Stimulated activated CD4-positive, alpha-beta T cell treated with anti-CD3 and anti-CD28 coated beads, TNF-alpha, amount 100 ng/mL, for 1 hour (primary cell): ENCODE results near the gene CIB2.

ENCODE experiments used
- DNase-seq, 3 donors: peaks; one replicate each; pipeline ENCODE4 v3.0.0-alpha.2; 2020; ENCODE audit warnings: low read depth in 3 of 3, low spot score in 1 of 3

Gene CIB2

DNA sequence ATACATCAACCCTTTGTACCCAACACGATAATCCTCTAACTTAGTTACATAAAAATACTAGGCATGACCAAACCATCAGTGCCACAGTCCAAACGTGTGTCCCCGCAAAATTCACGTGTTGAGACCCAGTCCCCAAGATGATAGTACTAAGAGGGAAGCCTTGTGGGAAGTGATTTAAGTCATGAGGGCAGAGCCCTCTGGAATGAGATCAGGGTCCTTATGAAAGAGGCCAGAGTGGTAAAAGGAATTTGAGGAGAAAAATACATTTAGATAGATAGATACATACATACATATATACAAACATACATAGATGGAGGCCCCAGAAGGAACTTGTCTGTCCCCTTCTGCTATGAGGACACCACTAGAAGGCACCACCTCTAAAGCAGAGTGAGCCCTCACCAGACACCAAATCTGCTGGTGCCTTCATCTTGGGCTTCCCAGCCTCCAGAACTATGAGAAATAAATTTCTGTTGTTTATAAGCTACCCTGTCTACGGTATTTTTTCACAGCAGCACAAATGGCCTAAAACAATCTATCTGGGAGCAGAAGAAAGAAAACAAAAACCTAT, 61.7 kb downstream of the CIB2 start:
- DNase-seq = no peak

DNA sequence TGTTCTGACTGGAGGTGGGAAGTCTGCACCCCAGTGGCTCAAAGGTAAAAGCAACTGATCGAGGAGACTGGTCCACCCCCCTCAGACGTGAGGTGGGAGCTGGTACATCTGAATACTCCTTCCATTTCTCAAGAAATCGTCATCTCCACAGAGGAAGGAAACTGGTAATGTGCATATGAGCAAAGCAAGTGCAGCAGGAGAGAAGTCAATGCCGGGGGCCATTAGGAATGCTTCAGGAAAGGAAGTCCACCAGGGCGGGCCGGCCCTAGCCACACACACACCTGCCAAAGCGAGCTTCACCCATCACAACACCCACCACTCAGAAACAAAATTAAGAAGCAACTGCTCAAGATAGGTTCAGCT, 62.2 kb downstream of the CIB2 start:
- no peak for DNase-seq

DNA sequence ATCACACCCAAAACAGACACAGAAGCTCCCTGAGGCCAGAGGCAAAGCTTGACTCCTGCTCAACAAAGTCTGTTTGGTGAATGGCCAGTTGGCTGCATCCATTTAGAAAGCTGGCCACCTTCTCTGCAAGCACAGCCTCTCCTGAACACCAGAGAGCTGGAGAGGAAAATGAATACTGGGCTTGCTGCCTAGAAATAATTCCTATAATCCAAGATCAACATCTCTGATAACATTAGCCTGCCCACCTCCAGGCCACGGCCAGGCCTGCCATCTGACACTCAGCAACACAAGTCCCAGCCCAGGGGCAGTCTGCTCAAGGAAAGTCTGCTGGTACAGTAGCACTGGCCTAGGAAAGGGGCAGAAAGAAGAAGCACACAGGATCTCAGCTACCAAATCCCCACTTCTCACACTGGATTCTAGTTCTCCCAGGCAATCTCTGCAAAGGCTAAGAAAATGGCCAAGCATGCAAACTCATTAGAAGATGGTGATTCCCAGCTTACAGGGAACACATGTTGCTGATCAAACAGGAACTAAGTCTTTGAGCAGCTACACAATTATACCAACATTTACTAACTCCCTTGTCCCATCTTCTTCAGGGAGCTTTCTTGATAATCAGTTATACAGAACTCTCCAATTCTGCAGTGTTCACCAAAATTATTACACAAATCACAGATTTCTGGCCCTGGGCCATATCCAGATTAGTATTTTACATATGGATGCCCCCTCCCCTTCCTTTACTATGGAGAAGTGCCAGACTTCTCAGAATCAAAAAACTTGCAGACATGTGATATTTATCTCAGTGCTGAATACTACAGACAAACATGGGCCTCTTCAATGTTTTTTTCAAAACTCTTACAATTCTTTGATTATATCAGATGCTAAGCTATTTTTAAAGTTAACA, 63.7 kb downstream of the CIB2 start:
- no peak for DNase-seq

DNA sequence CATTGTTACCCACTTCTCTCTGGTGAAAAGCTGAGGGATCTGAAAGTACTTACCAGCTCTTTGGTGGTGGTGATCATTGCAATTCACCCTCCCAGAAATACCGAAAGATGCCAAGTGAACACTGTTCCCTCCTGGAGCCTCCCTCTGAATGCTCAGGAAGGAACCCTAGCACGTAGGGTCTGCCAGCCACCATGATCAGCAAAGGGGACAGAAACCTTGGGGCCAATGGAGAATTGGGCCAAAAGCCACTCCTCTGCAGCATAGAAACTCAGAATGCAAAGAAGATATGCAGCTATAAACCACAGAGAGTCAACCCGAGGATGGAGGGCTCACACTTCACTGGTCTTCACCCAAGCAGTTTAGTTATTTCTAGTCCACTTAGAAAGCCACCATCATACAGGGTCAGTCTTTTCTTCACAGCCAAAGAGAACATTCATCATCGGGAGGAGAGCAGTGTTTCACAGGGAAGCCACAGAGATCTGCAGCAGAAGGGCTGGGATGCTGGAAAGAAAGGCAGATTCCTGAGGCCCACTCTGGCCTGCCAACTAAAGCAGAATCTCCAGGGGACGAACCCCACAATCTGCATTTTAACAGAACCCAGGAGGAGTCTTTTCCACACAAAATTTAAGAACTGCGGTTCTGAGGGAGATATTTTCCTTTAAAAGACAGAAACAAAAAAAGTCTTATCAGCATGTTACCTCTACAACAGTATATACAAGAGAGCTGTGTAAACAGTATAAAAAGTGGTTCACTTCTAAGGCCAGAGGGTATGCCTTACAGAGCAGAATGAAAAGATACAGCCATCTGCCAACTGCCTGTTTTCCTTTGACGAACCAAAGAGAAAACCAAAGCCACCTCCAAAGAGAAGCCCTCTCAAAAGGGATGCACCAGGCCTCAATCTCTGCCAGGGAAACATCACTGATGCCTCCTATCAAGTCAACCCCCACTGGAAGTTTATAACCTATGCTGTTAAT, 65.0 kb downstream of the CIB2 start:
- no peak for DNase-seq

DNA sequence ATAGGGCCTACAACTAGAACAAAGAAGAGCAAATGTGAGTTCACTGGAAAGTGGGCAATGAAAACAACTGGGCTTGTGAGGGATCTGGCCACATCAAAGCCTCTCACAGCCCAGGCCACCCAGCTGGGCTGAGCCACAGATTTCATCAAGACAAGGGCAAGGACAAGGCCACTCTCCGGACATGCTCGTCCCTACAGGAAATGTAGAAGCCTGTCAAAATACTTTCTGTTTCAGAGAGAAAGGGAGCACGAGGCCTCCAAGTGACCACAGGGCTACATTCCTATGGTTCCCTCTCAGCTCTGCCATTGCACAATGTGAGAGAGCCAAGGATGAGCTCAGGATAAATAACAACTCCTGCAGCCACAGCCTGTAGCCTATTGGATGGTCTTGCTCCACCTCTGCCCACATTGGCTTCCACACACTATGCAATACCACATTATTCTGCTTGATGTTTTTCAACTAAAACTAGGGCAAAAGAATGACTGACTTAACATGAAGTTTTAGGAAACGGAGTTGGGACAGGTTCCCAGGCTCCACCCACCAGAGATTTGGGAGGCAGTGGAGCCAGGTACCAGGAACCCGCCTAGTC, 65.9 kb downstream of the CIB2 start:
- DNase-seq = no peak

DNA sequence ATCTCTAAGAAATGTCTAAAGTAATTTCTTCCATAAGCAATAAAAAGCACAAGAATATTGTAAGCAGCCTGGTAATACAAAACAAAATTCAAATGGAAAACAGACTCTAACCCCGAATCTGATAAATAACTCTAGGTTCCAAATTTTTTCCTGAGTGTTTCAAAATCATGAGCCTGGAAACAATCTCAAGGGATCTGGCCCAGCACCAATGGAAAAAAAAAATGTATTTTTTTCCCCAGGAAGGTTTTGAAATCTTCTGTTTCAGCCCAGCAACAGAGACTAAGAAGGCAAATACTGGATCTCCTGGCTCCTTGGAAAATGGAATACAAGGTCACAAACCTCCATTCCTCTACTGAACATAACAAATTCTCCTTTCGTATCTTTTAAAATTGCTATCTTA, 66.7 kb downstream of the CIB2 start:
- no peak for DNase-seq

DNA sequence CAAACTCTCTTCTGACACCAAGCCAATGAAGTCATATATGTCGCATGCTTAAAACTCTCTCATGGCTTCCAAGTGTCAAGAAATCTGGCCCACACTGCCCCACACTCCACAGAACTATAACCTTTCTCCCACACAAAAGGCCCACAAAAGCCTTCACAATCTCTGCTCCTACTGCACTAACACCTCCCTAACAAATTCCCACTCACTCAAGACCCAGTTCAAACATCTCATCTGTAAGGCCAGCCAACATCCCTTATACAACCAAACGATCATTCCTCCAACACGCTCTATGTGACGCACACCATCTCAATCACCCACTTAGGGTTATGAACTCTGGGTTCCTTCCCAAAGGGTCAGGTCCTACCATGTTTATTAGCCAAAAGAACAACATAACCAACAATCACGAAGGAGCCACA, 67.3 kb downstream of the CIB2 start:
- DNase-seq = no peak

DNA sequence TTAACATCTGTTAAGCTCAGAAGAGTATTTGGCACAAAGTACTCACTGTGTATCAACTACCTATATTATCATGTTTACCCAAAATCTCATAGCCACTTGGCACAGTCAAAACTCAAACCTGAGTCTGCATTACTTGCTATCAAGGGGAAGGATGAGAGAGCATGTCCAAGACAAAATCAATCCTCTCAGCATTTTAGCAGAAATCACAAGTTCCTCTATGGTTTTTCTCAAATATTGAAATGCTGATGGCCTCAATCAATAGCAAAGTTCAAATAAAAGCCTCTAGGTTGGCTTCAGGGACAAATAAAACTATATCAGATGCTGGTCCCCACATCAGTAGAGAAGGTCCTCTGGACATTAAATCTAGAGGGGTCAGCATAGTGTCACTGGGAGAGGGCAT, 68.0 kb downstream of the CIB2 start:
- DNase-seq = no peak

DNA sequence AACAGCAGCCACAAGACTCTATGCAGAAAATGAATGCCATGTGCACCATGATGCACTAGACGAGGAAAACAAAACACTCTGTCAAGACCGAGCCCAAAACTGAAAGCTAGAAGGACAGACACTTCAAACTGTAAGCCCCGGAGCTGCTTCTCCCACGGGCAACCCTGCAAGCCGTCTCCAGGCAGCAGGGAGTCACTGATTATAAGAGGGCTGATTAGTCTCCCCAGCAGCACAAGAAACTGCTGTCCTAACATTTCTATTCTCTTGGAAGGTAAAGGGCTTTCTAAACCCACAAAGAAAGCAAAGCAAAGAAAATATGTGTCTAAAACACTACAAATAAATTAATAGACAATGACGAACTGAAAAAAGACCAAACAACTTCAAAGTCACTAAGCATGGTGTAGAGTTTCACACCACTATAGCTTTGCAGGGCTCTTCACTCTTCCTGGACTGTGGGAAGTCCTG, 69.2 kb downstream of the CIB2 start:
- no peak for DNase-seq

DNA sequence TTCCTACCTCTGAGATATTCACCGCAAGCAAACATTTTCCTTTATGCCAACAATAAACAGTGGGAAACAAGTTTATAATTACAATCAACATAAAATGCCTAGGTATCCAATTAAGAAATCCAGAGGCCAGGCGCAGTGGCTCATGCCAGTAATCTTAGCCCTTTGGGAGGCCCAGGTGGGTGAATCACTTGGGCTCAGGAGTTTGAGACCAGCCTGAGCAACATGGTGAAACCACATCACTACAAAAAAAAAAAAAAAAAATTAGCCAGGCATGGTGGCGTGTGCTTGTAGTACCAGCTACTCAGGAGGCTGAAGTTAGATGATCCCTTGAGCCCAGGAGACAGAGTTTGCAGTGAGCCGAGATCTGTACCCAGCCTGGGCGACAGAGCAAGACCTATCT, 71.0 kb downstream of the CIB2 start:
- DNase-seq = no peak

DNA sequence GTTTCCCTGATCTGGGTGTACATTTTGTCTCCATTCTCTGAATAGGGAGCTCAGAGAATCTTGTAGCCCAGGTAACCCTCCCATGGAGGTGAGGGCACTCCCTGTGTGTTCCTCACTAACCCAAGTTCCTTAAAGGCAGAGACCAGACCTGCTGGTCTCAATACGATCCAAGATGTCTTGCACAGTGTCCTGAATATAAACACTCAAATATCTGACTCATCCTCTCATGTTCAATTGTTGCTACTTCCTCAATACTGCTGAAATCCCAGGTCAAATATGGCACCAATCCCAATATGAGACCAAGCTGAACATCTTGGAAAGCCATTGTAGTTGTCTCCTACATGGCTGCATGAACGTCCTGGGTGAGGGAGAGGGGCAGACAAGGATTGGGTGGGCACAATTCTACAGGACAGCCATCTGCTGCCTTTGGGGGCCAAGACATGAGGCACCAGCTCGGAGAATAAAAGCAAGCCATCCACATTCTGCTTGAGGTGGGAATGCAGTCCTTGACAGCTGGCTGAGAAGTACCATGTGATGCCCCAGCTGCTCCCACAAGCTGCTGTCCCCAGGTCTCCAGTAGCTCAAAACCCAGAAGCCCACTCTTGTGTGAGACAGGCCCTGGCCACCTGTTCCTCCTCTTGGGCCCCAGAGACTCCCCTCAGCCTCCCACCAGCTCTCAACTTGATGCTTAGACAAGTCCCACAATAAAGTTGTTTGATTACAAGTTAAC, 72.0 kb downstream of the CIB2 start:
- no peak for DNase-seq

DNA sequence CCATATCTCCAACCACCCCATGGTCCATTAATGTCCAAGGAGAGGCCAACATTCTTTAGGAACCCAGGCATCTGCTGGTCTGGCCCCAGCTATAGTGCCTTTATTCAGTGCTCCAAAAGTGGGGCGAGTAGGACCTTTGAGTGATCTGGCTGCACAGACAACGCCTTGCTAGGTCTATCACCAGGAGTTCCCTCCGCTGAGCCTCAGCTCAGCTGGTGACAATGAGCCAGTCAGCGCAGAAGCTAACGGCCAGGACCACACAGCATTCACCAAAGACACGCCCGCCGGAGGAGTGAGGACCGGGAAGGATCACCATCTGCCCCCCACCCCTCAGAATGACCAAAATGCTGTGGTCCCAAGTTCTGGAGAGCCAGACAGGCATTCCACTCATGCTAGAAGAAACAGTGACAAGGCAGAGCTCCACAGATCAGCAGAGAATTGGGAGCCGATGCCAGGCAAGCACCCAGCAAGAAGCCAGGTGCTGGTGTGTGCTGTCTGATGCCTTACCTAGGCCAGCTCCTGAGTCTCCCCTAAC, 72.8 kb downstream of the CIB2 start:
- no peak for DNase-seq

DNA sequence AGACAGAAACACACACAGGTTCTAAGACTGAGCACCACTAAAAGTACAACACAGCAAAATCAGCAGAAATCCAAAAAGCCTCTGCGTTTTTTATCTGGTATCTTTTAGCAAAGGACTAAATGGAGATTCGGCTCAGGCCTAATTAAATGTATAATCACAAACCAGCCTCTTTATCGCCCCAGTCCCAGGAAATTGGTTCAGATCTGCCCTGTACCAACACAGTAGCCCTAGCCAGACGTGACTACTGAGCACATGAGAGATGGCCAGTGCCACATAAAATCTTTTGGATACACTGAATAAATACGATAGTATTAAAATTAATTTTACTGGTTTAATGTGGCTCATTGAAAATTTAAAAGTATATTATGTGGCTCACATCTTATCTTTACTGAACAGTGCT, 73.4 kb downstream of the CIB2 start:
- DNase-seq = no peak

DNA sequence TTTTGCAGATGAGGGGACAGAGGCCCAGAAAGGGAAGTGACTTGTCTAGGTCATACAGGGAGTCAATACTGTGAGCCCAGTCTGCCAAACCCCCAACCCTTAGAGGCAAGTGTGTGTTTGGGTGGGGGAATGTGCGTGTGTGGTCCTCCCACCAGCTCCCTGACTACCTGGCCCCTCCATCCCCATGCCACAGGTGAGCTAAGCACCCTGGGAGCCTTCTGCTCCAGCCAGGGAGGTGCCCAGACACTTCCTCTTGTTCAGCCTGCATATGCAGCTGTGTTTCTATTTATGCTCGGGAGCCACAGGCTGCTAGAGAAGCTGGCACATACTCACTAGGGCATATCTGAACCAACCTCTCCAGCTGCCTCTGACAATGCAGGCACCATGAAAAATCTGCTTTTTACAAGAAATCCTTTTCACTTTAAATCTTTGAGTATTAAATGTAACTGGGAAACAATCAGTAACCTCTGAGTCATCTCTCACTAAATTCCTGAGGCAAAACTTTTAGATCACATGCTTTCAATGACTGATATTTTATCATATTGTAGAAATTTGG, 74.5 kb downstream of the CIB2 start:
- DNase-seq = no peak

DNA sequence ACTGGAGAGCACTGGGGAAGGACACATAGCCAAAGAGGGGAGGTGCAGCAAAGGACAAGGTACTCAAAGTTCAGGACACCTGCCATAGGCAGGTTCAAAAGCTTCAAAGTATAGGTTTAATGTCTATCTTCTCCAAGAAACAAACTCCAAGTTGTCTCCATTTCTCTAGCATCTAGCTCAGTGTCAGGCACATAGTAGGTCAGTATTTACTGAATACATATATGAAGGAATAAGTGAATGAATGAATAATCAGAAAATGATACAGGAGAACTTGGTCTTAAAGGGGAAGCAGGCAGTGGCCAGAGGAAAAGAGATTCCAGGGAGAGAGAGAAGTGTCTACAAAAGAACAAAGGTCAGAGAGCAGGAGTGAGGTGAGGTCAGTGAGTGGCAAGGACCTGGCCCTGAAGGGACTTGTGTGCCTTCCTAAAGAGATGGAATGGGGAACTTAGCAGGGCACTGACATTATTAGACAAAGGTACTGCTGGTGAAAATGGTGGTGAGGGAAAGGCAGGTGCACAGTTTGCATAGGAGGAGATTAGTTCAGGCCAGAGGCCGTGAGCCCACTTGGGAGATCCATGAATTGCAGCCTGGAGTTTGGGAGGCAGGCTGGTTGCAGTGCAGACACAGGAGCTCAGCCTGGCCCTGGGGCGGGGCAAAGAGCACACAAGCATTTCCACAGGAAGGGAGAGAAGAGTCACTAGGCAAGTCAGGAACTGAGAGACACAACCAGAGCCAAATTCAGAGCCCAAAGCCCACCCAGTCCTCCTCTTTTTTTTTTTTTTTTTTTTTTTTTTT, 75.1 kb downstream of the CIB2 start:
- DNase-seq = no peak

DNA sequence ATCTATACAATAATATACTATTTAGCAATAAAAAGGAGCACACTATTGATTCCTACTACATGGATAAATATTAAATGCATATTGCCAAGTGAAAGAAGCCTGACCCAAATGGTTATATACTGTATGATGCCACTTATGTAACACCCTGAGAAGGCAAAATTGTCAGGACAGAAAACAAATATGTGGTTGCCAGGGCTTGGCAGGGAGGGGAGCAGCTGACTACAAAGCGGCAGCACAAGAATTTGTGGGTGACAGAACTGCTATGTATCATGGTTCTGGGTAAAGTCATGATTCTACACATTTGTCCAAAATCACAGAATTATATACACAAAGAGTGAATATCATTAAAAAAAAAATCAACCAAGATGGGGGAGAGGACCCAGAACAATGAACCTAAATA, 76.3 kb downstream of the CIB2 start:
- DNase-seq = no peak
